ENCODE measurements around the gene PSMD1.

Gene PSMD1

DNA sequence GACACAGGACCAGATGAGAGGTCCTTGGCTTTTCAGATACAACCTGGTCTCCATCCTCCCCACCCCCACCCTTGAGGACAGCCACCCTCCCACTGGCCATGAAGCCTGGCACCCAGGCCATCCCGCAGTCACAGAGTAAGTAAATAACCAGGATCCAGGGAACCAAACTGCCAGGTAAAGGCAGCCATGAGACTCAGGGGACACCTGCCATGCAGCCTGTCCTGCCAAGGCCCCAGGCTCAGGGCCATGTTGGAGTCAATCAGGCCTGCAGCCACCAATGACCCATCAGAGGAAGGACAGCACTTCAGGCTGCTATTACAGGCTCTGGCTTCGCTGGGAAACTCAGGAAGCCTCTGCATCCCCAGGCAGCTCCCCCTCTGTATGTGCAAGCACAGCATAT, 45.1 kb upstream of the PSMD1 start:
- Mint-ChIP-seq H3K4me1 (peaks cover 12% of the 10 kb centered on the region), H3K27me3 (ENCODE audit: low read depth, poor library complexity) (peaks cover 22% of the 10 kb centered on the region), H3K27ac (no peak overlapping the region), H3K36me3 (ENCODE audit: low read depth) (no peaks in the 10 kb centered on the region), H3K9me3 (no peaks in the 10 kb centered on the region), H3K4me3 (no peak overlapping the region)
- TF ChIP-seq, protein P1, sequence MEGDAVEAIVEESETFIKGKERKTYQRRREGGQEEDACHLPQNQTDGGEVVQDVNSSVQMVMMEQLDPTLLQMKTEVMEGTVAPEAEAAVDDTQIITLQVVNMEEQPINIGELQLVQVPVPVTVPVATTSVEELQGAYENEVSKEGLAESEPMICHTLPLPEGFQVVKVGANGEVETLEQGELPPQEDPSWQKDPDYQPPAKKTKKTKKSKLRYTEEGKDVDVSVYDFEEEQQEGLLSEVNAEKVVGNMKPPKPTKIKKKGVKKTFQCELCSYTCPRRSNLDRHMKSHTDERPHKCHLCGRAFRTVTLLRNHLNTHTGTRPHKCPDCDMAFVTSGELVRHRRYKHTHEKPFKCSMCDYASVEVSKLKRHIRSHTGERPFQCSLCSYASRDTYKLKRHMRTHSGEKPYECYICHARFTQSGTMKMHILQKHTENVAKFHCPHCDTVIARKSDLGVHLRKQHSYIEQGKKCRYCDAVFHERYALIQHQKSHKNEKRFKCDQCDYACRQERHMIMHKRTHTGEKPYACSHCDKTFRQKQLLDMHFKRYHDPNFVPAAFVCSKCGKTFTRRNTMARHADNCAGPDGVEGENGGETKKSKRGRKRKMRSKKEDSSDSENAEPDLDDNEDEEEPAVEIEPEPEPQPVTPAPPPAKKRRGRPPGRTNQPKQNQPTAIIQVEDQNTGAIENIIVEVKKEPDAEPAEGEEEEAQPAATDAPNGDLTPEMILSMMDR (IDR thresholded peaks at IDR 0.05), result no peak
- DNase-seq, result no peak

DNA sequence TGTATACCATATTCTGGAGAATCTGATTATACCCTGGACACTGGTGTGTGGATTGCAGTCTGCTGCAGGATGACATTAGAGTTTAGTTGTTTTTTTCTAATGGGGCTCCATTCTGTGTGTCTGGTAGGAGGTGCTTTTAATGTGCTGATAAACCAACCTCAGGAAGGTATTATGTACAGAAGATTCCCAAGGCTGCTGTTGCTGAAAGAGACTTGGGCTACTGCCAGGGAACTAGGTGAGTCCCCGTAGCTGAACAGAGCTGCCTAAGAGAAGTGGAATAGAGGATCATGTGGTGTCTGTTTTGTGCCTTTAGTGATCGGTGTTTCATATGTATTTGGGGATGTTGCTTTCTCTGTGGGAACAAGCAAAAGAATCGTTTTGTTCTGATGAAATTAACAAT, 44.2 kb upstream of the PSMD1 start:
- Mint-ChIP-seq H3K27me3 (ENCODE audit: low read depth, poor library complexity) (peaks cover 23% of the 10 kb centered on the region), H3K27ac (no peak overlapping the region), H3K4me3 (no peak overlapping the region), H3K36me3 (ENCODE audit: low read depth) (no peaks in the 10 kb centered on the region), H3K4me1 (peaks cover 2% of the 10 kb centered on the region), H3K9me3 (no peaks in the 10 kb centered on the region)
- DNase-seq, result no peak
- TF ChIP-seq, protein P1 (IDR thresholded peaks at IDR 0.05), result no peak

DNA sequence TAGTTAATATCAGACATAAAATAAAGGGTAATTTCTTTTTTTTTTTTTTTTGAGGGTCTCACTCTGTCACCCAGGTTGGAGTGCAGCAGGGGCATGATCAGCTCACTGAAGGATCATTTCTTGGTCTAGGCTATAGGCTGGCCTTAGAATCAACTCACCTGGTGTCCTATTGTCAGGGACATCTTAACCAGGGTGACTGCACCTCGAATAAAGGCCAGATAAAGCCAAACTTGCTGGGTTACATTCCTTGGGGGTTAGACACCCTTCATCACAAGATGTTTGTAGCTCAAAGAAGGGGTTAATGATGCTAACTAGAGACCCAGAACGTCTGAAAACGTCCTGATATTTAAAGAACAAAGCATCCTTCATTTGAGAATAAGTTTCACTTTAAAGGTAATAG, 42.8 kb upstream of the PSMD1 start:
- H3K4me1 Mint-ChIP-seq, result no peaks in the 10 kb centered on the region
- no peak overlapping the region for H3K27ac Mint-ChIP-seq
- no peaks in the 10 kb centered on the region for H3K36me3 Mint-ChIP-seq (ENCODE audit: low read depth)
- DNase-seq, result no peak
- H3K4me3 Mint-ChIP-seq, result no peak overlapping the region
- peaks cover 24% of the 10 kb centered on the region for H3K27me3 Mint-ChIP-seq (ENCODE audit: low read depth, poor library complexity)
- TF ChIP-seq, protein P1 (IDR thresholded peaks at IDR 0.05), result no peak
- H3K9me3 Mint-ChIP-seq, result peaks cover 5% of the 10 kb centered on the region

DNA sequence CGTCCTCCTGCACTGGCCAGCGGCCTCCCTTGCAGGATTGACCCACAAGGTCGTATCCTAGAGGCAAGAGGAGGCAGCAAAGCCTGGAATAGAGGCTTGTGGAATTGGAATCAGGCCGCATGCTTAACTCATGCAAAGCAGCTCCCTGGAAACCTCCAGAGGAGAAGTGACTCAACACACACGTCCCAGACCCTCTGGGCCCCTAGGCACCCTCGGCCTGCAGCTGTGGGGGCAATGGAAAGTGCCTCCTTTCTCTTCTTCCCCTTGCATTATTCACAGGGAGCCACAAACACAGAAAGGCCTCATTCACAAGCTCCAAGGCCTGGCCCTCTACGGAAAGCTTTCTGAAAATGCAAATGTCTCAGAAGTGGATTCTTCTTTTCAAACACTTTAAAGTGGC, 41.2 kb upstream of the PSMD1 start:
- peaks cover 28% of the 10 kb centered on the region for H3K27me3 Mint-ChIP-seq (ENCODE audit: low read depth, poor library complexity)
- TF ChIP-seq, protein P1 (IDR thresholded peaks at IDR 0.05), result no peak
- H3K4me3 Mint-ChIP-seq, result no peak overlapping the region
- DNase-seq, result no peak
- H3K4me1 Mint-ChIP-seq, result no peaks in the 10 kb centered on the region
- no peaks in the 10 kb centered on the region for H3K36me3 Mint-ChIP-seq (ENCODE audit: low read depth)
- H3K27ac Mint-ChIP-seq, result no peak overlapping the region
- H3K9me3 Mint-ChIP-seq, result peaks cover 11% of the 10 kb centered on the region

DNA sequence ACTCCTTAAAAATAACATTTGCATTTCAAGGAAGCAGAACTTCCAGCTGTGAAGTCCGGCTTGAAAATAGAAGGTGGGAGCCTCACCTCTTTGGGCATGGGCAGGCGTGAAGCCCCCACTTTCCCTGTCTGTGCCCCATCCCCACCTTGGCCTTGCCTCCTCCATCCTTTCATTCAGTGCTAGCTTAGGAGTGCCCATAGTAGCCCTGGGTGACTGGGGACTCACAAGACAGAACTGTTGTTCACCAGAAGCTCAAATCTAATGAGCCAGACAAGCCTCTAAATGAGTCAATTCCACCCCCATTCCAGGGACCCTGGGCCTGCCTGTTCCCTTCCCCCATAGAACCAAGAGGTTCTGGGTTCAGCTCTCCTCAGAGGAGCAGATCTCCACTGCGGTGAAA, 40.7 kb upstream of the PSMD1 start:
- Mint-ChIP-seq H3K27me3 (ENCODE audit: low read depth, poor library complexity) (peaks cover 28% of the 10 kb centered on the region), H3K27ac (no peak overlapping the region), H3K4me3 (no peak overlapping the region), H3K36me3 (ENCODE audit: low read depth) (no peaks in the 10 kb centered on the region), H3K4me1 (no peaks in the 10 kb centered on the region), H3K9me3 (peaks cover 11% of the 10 kb centered on the region)
- DNase-seq, result no peak
- TF ChIP-seq, protein P1 (IDR thresholded peaks at IDR 0.05), result no peak

DNA sequence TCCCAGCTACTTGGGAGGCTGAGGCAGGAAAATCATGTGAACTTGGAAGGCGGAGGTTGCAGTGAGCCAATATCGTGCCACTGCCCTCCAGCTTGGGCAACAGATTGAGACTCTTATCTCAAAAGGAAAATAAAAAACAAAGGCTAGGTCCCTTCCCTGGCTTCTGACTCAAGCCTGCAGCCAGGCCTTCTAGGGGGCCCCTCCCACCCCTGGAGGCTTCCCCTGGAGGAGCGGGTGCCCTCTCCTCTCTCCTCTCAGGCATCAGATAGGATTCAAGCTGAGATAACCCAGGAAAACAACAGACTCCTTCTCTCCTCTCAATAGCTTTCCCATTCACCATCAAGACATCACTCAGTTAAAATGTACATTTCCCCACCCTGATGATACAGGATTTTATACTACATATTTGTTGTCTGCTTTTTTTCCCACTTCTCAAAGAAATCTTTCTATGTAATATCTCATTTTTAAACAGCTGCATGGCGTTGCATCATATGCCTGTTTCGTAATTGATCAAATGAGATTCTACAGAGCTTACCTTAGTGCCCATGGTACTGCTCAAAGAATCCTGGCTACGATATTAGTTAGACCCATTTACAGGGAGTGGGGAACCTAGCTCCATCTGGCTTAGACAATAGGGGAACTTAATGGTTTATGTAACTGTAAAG, 40.0 kb upstream of the PSMD1 start:
- TF ChIP-seq, protein P1 (IDR thresholded peaks at IDR 0.05), result no peak
- no peak for DNase-seq
- no peaks in the 10 kb centered on the region for H3K4me1 Mint-ChIP-seq
- H3K27ac Mint-ChIP-seq, result no peak overlapping the region
- no peak overlapping the region for H3K4me3 Mint-ChIP-seq
- no peaks in the 10 kb centered on the region for H3K36me3 Mint-ChIP-seq (ENCODE audit: low read depth)
- H3K9me3 Mint-ChIP-seq, result peaks cover 11% of the 10 kb centered on the region
- peaks cover 23% of the 10 kb centered on the region for H3K27me3 Mint-ChIP-seq (ENCODE audit: low read depth, poor library complexity)

Data from nephron progenitor cell (in vitro differentiated cells).